Fibroblast of pulmonary artery (primary cell): ENCODE data around the gene RPL10A.

Experiments used
- DNase-seq: peaks from one replicate; pipeline ENCODE4 v3.0.0-alpha.2; 2010; ENCODE audit warnings: low read depth
- H3K4me3 ChIP-seq: replicated peaks from 2 replicates; pipeline ENCODE4 v1.5.1; 2011; ENCODE audit warnings: low read depth, mild to moderate bottlenecking, control low read depth, low read length, moderate library complexity
- TF ChIP-seq, protein P1 (sequence below): IDR thresholded peaks from 2 replicates; pipeline ENCODE4 v1.5.1; 2011; ENCODE audit warnings: mild to moderate bottlenecking, control low read depth, low read length, inconsistent platforms; ENCODE audit errors: missing control alignments

Gene RPL10A

DNA sequence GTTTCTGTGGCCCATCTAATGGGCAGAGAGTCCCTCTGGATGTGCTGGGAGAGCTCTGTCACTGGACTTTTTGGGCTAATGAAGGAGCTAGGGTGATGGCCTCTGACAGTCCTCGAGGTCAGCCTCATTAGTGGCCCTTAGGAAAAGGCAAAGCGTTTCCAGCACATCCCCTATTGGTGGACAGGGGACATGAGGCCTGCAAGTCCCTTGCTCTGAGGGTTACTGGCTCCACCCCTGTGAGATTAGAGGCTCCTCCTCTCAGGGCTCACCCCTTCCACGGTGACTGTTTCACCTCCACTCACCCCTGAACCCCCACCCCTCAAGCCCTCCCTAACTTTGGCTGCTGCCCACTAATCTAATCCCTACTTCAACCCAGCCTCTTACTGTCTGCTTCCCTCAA lies 28.9 kb upstream of the RPL10A start:
- no peak for DNase-seq
- no peak overlapping the region for H3K4me3 ChIP-seq
- TF ChIP-seq, protein P1, sequence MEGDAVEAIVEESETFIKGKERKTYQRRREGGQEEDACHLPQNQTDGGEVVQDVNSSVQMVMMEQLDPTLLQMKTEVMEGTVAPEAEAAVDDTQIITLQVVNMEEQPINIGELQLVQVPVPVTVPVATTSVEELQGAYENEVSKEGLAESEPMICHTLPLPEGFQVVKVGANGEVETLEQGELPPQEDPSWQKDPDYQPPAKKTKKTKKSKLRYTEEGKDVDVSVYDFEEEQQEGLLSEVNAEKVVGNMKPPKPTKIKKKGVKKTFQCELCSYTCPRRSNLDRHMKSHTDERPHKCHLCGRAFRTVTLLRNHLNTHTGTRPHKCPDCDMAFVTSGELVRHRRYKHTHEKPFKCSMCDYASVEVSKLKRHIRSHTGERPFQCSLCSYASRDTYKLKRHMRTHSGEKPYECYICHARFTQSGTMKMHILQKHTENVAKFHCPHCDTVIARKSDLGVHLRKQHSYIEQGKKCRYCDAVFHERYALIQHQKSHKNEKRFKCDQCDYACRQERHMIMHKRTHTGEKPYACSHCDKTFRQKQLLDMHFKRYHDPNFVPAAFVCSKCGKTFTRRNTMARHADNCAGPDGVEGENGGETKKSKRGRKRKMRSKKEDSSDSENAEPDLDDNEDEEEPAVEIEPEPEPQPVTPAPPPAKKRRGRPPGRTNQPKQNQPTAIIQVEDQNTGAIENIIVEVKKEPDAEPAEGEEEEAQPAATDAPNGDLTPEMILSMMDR: no peak

- DNase-seq: no peak
- no peak overlapping the region for H3K4me3 ChIP-seq
- TF ChIP-seq, protein P1: no peak
These were observed 27.0 kb upstream of the RPL10A start for GRCh38 chr6:35441205-35441604.

DNA sequence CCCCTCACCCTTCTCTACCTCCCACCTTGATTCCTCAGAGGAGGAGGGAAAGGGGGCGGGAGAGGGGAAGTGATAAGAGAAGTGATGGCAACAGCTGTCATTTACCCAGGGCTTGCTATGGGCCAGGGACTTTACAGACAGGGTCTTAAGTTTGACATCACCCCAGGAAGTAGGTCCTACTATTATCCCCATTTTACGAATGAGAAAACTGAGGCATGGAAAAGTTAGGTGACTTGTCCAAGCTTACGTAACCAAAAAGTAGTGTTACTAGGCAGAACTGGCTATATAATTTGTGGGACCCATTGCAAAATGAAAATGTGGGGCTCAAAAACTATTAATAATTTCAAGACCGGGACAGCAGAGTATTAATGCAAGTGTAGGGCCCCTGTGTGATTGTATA lies 26.6 kb upstream of the RPL10A start:
- TF ChIP-seq, protein P1: no peak
- H3K4me3 ChIP-seq: no peak overlapping the region

GRCh38 chr6:35442693-35443092 lies 25.5 kb upstream of the RPL10A start:
- no peak for DNase-seq
- H3K4me3 ChIP-seq: no peak overlapping the region
- TF ChIP-seq, protein P1: no peak

More for the DNA sequence above, 26.6 kb upstream of the RPL10A start:
- DNase-seq: no peak

DNA sequence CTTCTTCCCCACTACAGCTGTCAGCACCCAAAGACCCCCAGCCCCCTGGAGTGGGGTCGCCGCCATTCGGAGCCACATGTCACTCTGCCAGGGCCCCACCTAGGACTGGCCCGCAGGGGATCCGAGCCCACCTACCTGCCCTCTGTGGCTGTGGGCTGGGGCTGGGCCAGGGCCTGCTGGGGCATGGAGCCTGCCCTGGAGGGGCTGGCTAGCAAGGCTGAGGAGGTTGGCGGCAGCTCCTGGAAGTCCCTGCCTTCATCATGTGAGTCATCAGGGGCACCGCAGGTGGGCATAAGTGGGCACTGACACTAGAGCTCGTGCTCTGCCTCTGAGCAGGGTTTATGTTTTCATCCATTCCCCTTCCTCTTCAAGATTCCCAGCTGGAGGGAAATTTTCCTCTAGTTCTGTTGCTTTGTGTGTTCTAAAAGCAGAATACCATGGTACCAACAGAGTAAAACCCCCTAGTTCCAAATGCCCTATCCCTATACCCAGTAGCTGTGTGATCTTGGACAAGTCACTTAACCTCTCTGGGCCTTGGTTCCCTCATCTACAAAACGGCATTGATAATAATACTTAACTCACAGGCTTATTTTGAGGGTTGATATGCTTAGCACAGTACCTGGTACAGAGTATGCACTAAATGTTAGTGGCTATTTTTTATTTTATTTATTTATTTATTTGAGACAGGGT lies 24.7 kb upstream of the RPL10A start:
- TF ChIP-seq, protein P1: no peak
- no peak overlapping the region for H3K4me3 ChIP-seq
- no peak for DNase-seq

GRCh38 chr6:35445691-35446090 lies 22.5 kb upstream of the RPL10A start:
- DNase-seq: peak; percentile 36
- H3K4me3 ChIP-seq: no peak overlapping the region

More at GRCh38 chr6:35445691-35446090, 22.5 kb upstream of the RPL10A start:
- TF ChIP-seq, protein P1: no peak
